Lower leg skin (tissue), 3 donors: Measurements from ENCODE around the gene OR52N2.

ENCODE experiments used
- CTCF ChIP-seq, 3 donors: fragments of 450-650 bp; IDR thresholded peaks; one replicate each; pipeline ENCODE4 v1.5.1; 2016; ENCODE audit warnings: antibody characterized with exemption in 3 of 3, mild to moderate bottlenecking in 3 of 3, moderate library complexity in 2 of 3
- POLR2A ChIP-seq, 2 donors: fragments of 450-650 bp; IDR thresholded peaks; one replicate each; pipeline ENCODE4 v1.6.1; 2016 to 2017; ENCODE audit warnings: antibody characterized with exemption in 2 of 2, mild to moderate bottlenecking in 1 of 2, moderate library complexity in 1 of 2

- TF ChIP-seq CTCF (IDR thresholded peaks at IDR 0.05) (no peak), POLR2A (IDR thresholded peaks at IDR 0.05) (no peak)
Measured at GRCh38 chr11:5767056-5767455, 41.7 kb upstream of the OR52N2 start.
